ENCODE results near the gene RELL2. TPM values are rescaled to one million over a fixed set of nuclear protein-coding genes. Genes with fewer than 3 reads are reported as not detected.
A peak's percentile ranks its signal among the peaks of the same experiment; 100 is the strongest.

RELL2 gene
- total RNA-seq, 3 donors from 2014 or later (not counting 1 experiment from before 2014, with no cell fraction given), result 5.7 to 6.6 (median 6.1) TPM

DNA sequence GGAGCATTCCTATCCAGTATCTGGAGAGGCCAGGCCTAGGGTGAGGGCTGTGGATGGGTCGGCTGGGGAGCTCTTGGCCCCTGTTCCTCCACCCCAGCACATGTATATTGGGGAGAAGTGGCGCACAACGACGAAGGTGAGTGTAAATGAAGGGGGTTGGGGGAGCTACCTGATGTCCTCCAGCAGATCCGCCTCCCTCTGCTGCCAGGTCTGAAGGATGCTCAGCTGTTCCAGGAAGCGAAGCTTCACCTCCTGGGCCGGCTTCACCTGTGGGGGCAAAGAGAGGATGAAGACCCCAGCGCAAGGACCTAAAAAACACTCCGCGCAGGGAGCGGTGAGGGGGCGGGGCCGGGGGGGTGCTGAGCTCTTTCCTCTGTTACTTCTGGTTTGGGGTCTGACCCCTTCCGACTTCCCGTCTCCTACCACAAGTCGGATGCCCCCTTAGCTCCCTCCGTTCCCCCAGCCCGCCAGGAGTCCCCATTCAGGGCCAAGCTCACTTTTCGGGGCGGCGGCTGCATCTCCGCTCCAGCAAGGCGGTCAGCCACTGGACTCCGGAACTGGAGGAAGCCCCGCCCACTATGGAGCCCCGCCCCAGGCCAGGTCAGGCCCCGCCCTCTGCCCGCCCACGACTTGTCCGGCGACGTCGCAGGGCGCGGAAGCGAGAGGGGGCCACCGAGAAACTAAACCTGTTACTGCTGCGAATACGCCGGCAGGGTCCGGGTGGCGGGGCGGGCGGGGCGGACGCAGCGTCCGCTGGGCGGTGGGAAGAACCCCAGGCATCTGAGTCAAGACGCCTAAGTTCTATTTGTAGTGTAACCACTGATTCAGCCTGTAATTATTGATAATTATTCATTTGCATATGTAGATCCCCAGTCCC lies 14.3 kb downstream of the RELL2 start, which contains the start of gene FCHSD1:
TSS of gene FCHSD1 (minus strand) at position 568 of the 877 bp plus-strand sequence. CDS start at position 518, 50 bp downstream.
- H3K36me3 ChIP-seq (ENCODE audit: control insufficient read depth, insufficient read depth, low read length), result peaks cover 8% of the 10 kb centered on the region
- peak; percentile 98 for ATAC-seq
- H3K4me1 ChIP-seq (ENCODE audit: control insufficient read depth, insufficient read depth, low read length), result peaks cover 18% of the 10 kb centered on the region
- WGBS (ENCODE audit: insufficient coverage), result 5% methylated on average over 50 of the region's 50 CpGs
- Mint-ChIP-seq H3K27me3 (ENCODE audit: low read depth in 2 of 2) (no peaks in the 10 kb centered on the region), H3K9me3 (no peaks in the 10 kb centered on the region), H3K4me1 (peaks cover 34 to 41% of the 10 kb centered on the region in 2 donors), H3K36me3 (no peaks in the 10 kb centered on the region), H3K27ac (peak within 1 kb of the TSS; percentile 74 to 95), H3K4me3 (peak within 1 kb of the TSS; percentile 95)
- TF ChIP-seq CTCF (IDR thresholded peaks at IDR 0.05), result no peak
- DNase-seq, result peak; percentile 82 to 86
- H3K27ac ChIP-seq (ENCODE audit: low read length), result peak within 1 kb of the TSS; percentile 73
- H3K9me3 ChIP-seq (ENCODE audit: control insufficient read depth, insufficient read depth, low read length), result no peaks in the 10 kb centered on the region
- peak within 1 kb of the TSS; percentile 64 for H3K4me3 ChIP-seq (ENCODE audit: low read length)
- no peaks in the 10 kb centered on the region for H3K27me3 ChIP-seq (ENCODE audit: control insufficient read depth, insufficient read depth, low read length)
- intact Hi-C loops (cut with micrococcal nuclease), result loop anchor here (1.0 kb wide), 2 partner anchors 15 to 32 kb away; partner anchors contain the start of genes HDAC3 and RELL2

- DNase-seq, result no peak
- WGBS (ENCODE audit: insufficient coverage), result 64% methylated on average over 9 of the region's 9 CpGs
- H3K27me3 Mint-ChIP-seq (ENCODE audit: low read depth in 2 of 2), result no peaks in the 10 kb centered on the region
- Histone ChIP-seq H3K9me3 (ENCODE audit: control insufficient read depth, insufficient read depth, low read length) (no peaks in the 10 kb centered on the region), H3K27me3 (ENCODE audit: control insufficient read depth, insufficient read depth, low read length) (no peaks in the 10 kb centered on the region), H3K36me3 (ENCODE audit: control insufficient read depth, insufficient read depth, low read length) (peaks cover 6% of the 10 kb centered on the region), H3K4me1 (ENCODE audit: control insufficient read depth, insufficient read depth, low read length) (peaks cover 18% of the 10 kb centered on the region), H3K27ac (ENCODE audit: low read length) (peak overlapping the region; percentile 73), H3K4me3 (ENCODE audit: low read length) (peak overlapping the region; percentile 64)
- no peaks in the 10 kb centered on the region for H3K36me3 Mint-ChIP-seq
- intact Hi-C loops (cut with micrococcal nuclease), result loop anchor here (1.0 kb wide), 2 partner anchors 15 to 32 kb away; partner anchors contain the start of genes HDAC3 and RELL2
- H3K4me1 Mint-ChIP-seq, result peaks cover 34 to 41% of the 10 kb centered on the region in 2 donors
- H3K27ac Mint-ChIP-seq, result peak overlapping the region; percentile 74 to 95
- no peak for ATAC-seq
- H3K4me3 Mint-ChIP-seq, result peak overlapping the region; percentile 95
- no peaks in the 10 kb centered on the region for H3K9me3 Mint-ChIP-seq
- no peak for TF ChIP-seq CTCF (IDR thresholded peaks at IDR 0.05)
Measured at GRCh38 chr5:141651728-141652105, 14.9 kb downstream of the RELL2 start.

DNA sequence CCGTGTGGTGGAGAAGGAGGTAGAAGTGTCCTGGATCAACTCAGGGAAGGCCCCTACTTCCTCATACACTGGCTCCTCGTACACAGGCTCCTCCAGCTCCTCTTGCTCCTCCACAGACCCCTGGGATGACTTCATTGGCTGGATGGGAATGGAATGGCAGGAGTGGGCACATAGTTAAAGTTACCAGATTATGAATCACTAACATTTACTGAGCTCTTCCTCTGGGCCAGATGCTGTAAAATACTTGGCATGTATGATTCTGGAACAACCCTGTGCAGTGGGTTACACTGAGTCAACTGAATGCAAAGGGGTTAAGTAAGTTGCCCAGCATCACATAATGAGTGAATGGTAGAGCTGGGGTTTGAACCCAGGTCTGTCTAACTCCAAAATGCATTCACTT lies 17.5 kb downstream of the RELL2 start:
- no peaks in the 10 kb centered on the region for H3K9me3 Mint-ChIP-seq
- no peak overlapping the region for H3K27ac Mint-ChIP-seq
- WGBS (ENCODE audit: insufficient coverage), result 60% methylated on average over 1 of the region's 2 CpGs
- Histone ChIP-seq H3K4me3 (ENCODE audit: low read length) (no peak overlapping the region), H3K4me1 (ENCODE audit: control insufficient read depth, insufficient read depth, low read length) (peaks cover 18% of the 10 kb centered on the region), H3K36me3 (ENCODE audit: control insufficient read depth, insufficient read depth, low read length) (peaks cover 3% of the 10 kb centered on the region), H3K27ac (ENCODE audit: low read length) (no peak overlapping the region), H3K9me3 (ENCODE audit: control insufficient read depth, insufficient read depth, low read length) (no peaks in the 10 kb centered on the region), H3K27me3 (ENCODE audit: control insufficient read depth, insufficient read depth, low read length) (no peaks in the 10 kb centered on the region)
- ATAC-seq (no peak), DNase-seq (no peak)
- intact Hi-C loops (cut with micrococcal nuclease), result no loop called here
- H3K27me3 Mint-ChIP-seq (ENCODE audit: low read depth in 2 of 2), result no peaks in the 10 kb centered on the region
- H3K36me3 Mint-ChIP-seq, result no peaks in the 10 kb centered on the region
- TF ChIP-seq CTCF (IDR thresholded peaks at IDR 0.05), result no peak
- H3K4me1 Mint-ChIP-seq, result peaks cover 24 to 31% of the 10 kb centered on the region in 2 donors
- H3K4me3 Mint-ChIP-seq, result no peak overlapping the region

Measured in natural killer cell (primary cell).